NK-92 (cell line): ENCODE measurements around the gene PRKG1.
"Not testable (repeated sequence)": the region's sequence is repeated elsewhere in the genome, so short reads cannot be mapped to it uniquely, and the experiment has no call there.

Experiments used
- DNase-seq: peaks from one replicate; lab custom pipeline; 2025; ENCODE audit not compliant: unreplicated experiment; lab: John Stamatoyannopoulos, UW

The PRKG1 gene

DNA sequence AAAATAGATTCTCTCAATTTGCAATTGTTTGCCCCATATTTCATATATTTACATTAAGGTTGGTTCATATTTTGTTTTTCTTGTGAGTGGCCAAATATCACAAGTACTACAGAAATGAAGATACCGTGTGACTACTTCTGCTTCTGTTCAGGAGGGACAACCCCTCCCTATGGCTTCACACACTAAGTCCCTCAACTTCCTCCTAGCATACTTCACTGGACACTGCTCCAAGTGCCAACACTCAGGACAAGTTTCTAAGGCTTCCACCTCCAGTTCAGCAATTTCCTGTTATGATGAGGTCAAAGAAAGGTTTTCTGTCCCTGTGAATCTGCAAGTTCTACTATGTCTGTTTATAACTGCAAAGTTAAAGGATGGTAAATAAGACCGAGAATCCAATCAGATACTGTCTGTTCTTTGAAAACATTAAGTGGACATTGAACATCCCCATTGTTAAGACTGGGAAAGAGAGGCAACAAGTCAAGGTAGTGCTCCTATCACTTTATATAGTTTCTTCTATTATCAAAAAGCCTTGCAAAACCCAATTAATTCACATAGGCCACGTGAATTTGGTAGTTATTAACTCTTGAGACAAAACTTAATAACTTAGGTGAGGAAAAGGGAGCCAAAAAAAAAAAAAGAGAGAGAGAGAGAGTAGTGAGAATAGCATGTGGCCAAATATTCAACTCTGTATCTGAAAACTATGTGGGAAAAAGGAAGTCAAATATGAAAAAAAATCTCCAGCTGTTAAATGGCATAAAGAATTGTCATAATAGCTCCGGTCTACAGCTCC is 1158.5 kb downstream of the PRKG1 start:
- no peak for DNase-seq

DNA sequence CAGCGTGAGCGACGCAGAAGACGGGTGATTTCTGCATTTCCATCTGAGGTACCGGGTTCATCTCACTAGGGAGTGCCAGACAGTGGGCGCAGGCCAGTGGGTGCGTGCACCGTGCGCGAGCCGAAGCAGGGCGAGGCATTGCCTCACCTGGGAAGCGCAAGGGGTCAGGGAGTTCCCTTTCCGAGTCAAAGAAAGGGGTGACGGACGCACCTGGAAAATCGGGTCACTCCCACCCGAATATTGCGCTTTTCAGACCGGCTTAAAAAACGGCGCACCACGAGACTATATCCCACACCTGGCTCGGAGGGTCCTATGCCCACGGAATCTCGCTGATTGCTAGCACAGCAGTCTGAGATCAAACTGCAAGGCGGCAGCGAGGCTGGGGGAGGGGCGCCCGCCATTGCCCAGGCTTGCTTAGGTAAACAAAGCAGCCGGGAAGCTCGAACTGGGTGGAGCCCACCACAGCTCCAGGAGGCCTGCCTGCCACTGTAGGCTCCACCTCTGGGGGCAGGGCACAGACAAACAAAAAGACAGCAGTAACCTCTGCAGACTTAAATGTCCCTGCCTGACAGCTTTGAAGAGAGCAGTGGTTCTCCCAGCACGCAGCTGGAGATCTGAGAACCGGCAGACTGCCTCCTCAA is 1159.2 kb downstream of the PRKG1 start:
- DNase-seq, result not testable (repeated sequence)

DNA sequence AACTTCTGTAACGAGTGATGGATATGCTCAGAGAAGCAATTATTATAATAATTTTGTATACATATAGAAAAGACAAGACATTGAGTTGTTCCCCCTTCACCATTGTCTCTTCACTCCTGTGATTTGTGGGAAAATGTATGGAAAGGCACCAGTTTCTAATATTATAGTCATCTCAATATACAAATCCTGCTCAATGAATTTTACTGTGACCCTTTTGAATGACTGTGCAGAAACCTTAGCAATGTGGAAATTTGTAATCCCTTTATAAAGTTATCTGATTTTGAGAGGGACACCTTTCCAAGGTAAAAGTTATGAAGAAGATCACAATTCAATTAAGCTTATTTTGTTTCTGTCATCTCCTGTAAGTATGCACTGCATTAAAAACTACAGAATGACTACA is 1165.5 kb downstream of the PRKG1 start:
- DNase-seq, result no peak

DNA sequence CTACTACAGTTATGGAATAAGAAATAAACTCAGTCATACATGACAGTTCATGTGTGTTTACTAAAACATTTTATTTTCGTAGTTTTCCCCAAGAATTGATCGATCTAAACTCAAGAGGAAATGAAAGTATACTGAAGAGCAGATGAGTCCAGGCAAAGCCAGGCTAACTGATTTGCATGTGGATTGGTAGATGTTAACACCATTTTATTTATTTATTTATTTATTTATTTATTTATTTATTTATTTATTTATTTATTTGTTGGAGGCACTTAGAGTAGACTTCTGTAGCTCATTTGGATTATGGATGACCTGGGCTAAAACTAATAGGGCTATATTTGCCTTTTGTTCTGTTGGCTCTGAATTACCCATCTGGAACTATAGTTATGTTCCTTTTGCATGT is 1171.3 kb downstream of the PRKG1 start:
- no peak for DNase-seq

DNA sequence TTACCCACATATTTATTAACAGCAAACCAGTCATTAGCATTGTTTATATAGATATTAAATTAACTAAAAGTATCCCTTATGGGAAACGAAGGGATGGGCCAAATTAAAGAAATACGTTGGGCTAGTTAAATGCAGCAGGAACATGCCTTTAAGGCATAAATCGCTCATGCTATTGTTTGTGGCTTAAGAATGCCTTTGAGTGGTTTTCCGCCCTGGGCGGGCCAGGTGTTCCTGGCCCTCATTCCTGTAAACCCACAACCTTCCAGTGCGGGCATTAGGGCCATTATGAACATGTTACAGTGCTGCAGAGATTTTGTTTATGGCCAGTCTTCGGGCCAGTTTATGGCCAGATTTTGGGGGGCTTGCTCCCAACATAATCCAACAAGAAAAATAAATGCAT is 1173.6 kb downstream of the PRKG1 start:
- not testable (repeated sequence) for DNase-seq

DNA sequence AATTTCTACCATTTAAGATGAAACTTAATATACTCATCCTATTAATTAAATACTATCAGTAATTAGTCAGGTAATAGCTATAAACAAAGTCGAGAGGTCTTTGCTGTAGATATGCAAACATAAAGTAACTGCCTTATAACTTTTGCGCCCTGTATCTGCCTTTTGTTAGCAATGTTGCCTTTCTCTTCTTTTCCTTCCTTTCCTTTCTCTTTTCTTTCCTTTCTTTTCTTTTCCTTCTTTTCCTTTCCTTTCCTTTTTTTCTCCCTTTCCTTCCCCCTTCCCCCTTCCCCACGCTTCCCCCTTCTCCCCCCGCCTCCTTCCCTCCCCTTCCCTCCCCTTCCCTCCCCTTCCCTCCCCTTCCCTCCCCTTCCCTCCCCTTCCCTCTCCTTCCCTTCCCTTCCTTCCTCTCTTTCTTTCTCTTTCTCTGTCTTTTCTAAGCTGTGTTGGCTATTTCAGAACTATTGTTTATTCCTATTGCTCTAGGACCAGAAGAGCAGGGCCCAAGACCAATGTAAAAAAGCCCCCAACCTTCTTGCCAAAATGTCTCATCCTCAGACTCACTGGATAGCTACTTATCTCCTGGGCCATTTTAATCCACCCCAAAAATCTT is 1174.5 kb downstream of the PRKG1 start:
- no peak for DNase-seq

DNA sequence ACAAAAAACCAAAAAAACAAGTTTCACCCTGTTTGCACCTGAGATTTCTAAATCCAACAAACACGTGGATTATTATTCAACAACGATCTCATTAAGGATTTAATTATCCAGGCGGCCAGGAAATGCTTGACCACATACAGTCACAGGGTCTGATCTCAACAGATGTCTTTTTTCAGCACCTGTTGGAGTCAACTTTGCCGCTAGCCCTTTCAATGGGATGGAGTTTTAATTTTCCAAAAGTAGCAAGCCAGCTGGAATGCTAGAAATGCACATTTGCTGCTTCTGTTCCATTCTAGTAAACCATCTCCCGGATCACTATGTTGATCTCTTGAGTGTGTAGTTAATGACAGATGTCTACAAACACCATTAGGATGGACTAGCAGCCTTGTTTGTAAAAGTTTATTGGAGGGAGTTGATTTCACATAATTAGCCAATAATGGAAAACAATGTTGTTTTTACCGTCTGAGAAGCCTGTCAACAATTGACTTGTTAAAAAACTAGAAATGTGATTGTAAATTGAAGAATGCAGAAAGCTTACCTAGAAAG is 1175.6 kb downstream of the PRKG1 start:
- no peak for DNase-seq

DNA sequence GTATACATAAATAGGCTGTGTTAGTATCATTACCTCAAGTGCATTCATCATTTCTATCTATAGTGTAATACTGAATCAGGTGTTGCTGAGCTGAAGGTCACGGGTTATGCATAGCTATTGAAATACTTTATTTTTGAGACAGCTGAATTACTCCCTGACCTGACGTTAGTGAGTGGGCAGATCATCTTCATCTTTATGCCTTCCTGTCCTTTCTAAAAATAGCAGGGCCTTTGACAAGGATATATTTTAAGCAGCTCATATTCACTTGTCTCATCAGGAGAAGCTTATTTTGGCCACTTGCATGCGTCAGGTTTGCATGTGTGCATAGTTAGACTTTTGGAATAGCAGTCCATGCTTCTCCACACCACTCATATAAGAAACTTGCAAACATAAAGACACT is 1176.2 kb downstream of the PRKG1 start:
- DNase-seq, result no peak

DNA sequence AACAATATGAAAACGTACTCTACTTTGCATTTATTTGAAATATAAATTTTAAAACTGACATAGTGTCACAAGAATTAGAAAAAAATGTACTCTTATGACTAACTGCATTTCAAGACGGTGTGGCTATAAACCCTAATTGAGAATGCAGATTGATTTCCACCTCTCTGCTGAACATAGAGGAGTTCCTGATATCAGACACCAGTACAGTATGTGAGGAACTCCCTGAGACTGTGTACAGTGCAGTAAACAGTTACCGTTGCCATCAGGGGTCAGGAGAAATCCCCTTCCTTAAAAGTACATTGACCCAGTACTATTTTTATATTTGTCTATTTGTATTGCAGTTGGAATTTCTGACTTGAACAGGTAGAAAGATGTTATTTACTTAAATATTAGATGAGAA is 1178.0 kb downstream of the PRKG1 start:
- no peak for DNase-seq

DNA sequence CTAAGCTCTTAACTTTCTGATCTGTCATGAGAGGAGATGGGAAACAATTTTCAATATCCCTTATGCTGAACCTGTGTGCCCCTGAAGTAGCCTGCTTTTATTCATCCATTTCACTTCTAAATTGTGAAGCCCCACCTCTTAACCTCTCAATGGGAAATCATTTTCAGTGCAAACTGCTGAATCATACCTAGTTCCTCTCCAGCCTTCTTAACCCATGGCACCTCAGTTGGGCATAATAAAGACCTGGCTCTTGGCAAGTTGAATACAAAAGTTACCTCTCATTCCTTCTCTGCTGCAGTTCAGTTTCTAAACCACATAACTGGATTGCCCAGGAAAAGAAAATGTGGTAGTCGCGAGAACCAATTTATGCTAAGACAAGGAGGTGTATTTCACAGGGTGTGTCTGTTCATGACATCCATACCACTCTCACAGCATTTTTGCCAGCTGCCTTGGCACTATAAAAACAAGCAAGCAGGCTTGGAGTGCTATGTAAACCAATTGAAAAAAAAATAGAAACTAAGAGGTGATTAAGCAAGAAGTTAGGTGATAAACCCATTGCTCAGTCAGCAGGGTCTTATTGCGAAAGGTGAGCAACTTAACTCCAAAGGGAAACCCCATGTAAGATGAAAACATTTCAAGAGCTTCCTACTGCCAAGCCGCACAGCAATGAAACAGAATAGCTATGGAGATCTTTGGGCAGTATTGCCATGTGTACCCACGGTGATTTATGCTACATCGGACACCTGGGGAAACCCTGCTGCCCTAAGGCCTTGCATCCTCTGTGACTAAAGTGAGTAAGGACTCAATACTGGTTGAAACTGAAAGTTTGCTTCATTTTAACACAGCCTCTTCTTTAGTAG is 1182.8 kb downstream of the PRKG1 start:
- DNase-seq, result no peak

DNA sequence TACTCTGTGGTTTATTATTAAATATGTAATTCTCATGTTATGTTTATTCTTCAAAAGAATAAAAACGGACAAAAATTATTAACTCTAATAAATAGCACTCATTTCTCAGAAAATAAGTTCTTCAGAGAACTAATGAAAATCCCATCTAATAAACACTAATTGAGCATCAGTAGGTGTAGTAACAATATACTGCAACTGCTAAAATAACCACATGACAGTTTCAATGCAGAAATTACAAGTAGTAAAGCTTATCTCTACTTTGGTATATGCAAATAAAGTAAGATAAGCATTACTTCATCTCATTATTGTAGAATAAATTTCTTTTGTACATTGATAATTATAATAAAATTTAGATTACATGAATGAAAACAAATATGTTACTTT is 1183.4 kb downstream of the PRKG1 start:
- no peak for DNase-seq

DNA sequence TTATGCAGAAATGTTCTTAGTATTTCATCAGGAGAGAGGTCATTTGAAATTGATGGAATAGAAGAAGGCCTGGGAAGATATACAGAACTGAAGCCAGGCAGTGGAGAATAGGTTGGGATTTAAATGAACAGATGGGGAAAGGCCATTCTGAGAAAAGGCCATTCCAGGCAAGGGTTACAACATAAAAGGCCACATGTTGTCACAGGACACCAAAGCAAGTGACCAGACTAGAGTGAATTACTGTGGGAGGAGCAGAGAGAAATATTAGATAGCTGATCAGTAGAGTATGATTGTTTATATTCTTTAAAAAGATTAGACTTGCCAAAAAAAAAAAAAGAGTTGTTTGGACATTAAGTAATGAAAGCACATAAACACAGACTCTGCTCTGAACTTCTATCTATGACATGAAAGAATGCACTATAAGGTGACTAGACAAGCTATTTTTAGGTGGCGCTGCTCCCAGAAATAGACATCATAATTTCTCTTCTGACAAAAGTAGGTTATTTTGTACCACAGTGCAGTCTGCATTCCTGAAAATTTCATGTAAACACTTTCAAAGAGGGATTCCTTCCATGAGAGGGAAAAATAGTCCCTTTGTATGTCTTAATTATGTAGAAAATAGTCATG is 1184.6 kb downstream of the PRKG1 start:
- no peak for DNase-seq

DNA sequence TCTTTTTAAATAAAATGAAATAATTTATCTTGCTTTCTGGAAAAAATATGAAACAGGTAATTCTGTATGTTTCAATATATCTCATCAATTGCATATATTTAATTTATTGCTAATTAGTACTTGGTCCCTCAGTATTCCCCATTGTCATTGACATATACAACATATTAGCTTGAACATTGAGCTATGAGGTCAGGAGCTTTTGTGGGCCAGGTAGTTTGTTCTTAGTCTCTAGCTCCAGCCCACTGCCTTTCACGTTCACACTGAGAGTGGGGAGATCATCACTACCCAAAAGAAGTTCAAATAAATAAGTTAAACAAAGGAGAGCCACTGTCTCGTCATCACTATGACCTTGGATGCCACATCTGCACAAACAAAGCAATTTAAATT is 1185.1 kb downstream of the PRKG1 start:
- DNase-seq, result no peak

DNA sequence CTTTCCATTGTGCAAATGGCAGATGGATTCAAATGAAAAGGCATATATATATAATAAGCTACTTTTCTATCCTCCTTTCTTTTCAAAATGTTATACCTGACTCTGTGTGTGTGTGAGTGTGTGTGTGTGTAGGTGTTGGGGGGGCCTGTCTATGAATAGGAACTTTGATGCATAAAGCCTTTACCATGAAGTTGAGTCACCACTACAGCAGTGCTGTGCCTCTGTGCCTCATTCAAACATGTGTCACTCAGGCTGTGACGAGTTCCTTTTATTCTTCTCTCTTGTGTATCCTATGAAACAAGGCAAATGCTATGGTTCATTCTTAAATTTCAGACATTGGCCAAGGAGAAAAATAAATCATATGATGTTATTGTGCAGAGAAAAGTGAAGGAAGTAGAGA is 1187.1 kb downstream of the PRKG1 start:
- no peak for DNase-seq

DNA sequence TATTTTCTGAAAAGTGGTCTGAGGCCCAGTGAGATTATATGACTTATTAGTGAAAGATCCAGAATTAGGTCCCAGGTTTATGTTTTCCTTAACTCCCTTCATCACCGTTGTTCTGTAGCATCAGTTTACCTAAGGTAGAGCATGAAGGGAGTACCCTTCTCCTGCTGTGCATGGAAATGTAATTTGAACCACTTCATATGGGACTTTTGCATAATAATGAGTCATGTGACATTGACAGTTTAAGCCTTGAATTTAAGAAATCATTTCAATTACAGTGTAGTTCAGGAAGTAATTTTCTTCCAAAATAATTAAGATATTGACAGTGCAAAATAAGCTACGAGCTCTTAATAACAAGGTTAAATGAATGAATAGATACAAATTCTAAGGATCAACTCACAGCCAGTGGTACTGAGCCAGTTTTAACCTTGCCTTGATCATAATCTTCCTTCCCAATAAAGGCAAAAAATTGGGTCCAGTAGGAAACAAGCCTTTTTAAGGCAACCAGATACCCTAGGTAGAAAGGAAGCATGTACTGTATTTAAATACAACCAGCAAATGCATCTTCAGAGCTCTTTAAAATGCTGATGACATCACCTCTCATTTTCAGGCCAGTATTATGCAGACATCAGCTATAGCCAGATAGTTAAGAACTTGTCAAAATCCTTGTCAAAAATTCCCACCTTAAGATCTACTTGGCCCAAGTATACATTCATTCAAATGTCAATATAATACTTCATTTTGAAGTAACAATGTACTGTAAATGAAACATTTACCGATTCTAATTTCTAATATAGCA is 1191.0 kb downstream of the PRKG1 start:
- DNase-seq, result no peak

DNA sequence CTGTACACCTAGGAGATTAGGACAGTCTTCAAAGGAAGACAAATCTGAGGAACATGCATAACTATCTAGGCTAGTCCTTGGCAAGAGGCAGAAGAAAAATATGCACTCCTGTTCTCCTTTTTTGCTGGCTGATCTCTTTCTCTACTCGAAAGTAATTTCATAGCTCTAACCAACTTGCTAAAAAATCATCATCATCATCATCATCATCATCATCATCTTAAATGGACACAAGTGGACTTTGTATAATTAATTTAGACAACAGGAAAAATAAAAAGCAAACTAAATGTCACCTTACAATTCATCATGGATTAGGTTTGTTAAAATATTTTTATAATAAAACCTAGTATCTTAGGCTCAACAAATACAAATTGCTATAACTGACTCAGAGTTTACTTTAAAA is 1192.6 kb downstream of the PRKG1 start:
- no peak for DNase-seq

DNA sequence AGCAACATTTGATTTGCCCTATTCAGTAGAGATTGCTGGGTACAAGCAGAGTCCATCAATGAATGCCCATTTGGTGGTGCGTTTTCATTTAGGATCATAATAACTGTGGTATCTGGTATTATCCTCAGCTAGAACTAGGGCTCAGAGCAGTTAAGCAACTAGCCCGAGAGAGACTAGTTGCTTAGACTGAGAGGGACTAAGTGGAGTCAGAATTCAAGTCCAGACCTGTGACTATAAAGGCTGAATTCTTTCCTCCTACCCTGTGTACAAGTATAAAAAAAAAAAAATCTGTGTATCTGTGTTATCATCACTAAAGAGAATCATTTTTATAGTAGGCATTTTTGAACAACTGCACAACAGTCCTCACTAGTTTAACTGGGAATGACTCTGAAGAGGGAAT is 1194.5 kb downstream of the PRKG1 start:
- no peak for DNase-seq

DNA sequence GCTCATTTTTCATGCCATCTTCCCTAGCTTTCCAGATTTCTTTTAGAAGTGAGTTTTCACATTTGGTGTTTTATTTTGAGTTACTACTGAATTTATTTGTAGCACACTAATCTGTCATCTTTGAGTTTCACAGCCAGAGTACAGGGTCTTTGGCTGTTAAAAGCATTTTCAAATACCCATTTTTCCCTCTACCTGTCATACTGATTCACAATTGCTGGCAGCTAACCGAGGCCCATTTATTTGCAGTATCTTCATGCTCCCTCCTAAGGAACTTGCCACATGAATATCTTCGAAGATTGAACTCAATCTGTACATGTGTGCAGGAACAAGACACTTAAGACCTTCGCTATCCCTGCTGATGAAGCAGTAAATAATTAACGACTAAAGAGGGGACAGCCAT is 1194.9 kb downstream of the PRKG1 start:
- DNase-seq, result no peak

DNA sequence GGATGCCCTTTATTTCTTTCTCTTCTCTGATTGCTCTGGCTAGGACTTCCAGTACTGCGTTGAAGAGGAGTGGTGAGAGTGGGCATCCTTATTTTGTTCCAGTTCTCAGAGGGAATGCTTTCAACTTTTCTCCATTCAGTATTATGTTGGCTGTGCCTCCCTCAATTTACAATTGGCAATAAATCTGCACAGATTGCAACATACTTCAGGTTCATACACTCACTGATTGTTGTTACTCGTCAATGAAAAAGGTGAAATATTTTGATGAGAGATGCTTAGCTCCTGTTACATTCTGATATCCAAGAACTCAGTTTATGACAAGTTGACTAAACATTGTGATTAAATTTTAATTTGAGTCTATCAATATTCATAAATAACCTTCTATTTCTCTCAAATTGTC is 1201.9 kb downstream of the PRKG1 start:
- DNase-seq, result no peak

DNA sequence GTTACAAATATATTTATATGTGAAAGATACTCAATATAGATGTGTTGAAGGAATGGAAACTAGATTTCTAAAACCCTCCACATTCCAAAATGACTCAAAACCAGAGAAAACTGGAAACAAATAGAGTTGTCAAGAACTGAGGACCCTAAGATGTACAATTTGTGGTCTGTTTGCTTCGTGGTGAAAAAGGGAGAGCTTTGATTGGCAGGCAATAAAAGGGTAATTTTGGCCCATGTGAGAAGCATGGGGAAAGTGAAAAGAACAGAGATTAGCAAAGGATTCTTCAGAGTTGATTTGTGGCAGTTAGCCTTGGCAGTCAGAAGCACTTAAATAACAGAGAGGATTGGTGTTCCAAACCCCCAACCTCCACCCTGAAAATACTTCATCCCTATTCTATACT is 1202.7 kb downstream of the PRKG1 start:
- no peak for DNase-seq
